IMR-90 (cell line): ENCODE measurements around the gene PTPMT1. TPM values are rescaled to one million over a fixed set of nuclear protein-coding genes. Genes with fewer than 3 reads are reported as not detected.

Source experiments
- ATAC-seq: fragments of 200-7000 bp; cut with Tn5 transposase; 2 replicates; pipeline ENCODE4 v1.9.1; 2020; ENCODE audit warnings: low read depth, mild to moderate bottlenecking, moderate library complexity
- BruUV-seq: library from RNA; stranded (reverse); fragments of 400-500 nt; replicated peaks from 2 replicates; lab custom pipeline; 2021; lab: Mats Ljungman, UMichigan
- CTCF ChIA-PET: fragments of 300-600 bp; formaldehyde crosslinking; extraction: SDS; loops from one replicate; lab custom pipeline; 2021; ENCODE audit warnings: antibody characterized with exemption; lab: Yijun Ruan, JAX
- POLR2A ChIA-PET: fragments of 300-600 bp; sonication (Branson Sonifier 250); formaldehyde crosslinking; loops from one replicate; lab custom pipeline; 2022; ENCODE audit warnings: antibody characterized with exemption; ENCODE audit not compliant: unreplicated experiment; lab: Charles Lee
- DNase-seq: peaks from one replicate; pipeline ENCODE4 v3.0.0; 2013
- H2AFZ ChIP-seq: replicated peaks from 2 replicates; pipeline ENCODE3; 2013; ENCODE audit warnings: low read length, mild to moderate bottlenecking; ENCODE audit not compliant: poor library complexity
- H2AK5ac ChIP-seq: 2 replicates; pipeline ENCODE4 v1.6.1; 2013; ENCODE audit warnings: low read depth, low read length, inconsistent platforms
- H2AK9ac ChIP-seq: replicated peaks from 2 replicates; pipeline ENCODE3; 2013; ENCODE audit warnings: mild to moderate bottlenecking, low read depth, low read length, moderate library complexity; ENCODE audit not compliant: poor library complexity
- H2BK120ac ChIP-seq: 2 replicates; pipeline ENCODE4 v1.6.1; 2013; ENCODE audit warnings: low read depth, low read length, inconsistent platforms
- H2BK15ac ChIP-seq: 3 replicates; pipeline ENCODE4 v1.6.1; 2013; ENCODE audit warnings: low read depth, low read length, inconsistent platforms
- H2BK20ac ChIP-seq: 2 replicates; pipeline ENCODE4 v1.6.1; 2013; ENCODE audit warnings: low read depth, mild to moderate bottlenecking, inconsistent platforms, low read length, moderate library complexity
- H2BK5ac ChIP-seq: 2 replicates; pipeline ENCODE4 v1.6.1; 2013; ENCODE audit warnings: mild to moderate bottlenecking, low read depth, low read length, inconsistent platforms; ENCODE audit not compliant: poor library complexity, severe bottlenecking
- H3K14ac ChIP-seq: replicated peaks from 2 replicates; pipeline ENCODE4 v1.6.1; 2013; ENCODE audit warnings: low read depth, low read length, inconsistent platforms
- H3K18ac ChIP-seq: 2 replicates; pipeline ENCODE4 v1.6.1; 2013; ENCODE audit warnings: low read depth, low read length, control low read depth
- H3K23ac ChIP-seq: 2 replicates; pipeline ENCODE4 v1.6.1; 2013; ENCODE audit warnings: low read depth, low read length, inconsistent platforms
- H3K27ac ChIP-seq: 2 replicates; pipeline ENCODE4 v1.5.1; 2013; ENCODE audit warnings: mild to moderate bottlenecking, control low read depth, low read length; ENCODE audit not compliant: insufficient read depth
- H3K27me3 ChIP-seq: 2 replicates; pipeline ENCODE4 v1.6.1; 2013; ENCODE audit warnings: low read length; ENCODE audit not compliant: control insufficient read depth, insufficient read depth
- H3K36me3 ChIP-seq: 2 replicates; pipeline ENCODE4 v1.6.1; 2013; ENCODE audit warnings: low read length, mixed read lengths; ENCODE audit not compliant: control insufficient read depth, insufficient read depth
- H3K4ac ChIP-seq: 2 replicates; pipeline ENCODE4 v1.6.1; 2013; ENCODE audit warnings: low read depth, low read length, inconsistent platforms
- H3K4me1 ChIP-seq: 2 replicates; pipeline ENCODE4 v1.6.1; 2013; ENCODE audit warnings: low read length, mixed read lengths; ENCODE audit not compliant: control insufficient read depth, insufficient read depth
- H3K4me2 ChIP-seq: 2 replicates; pipeline ENCODE4 v1.6.1; 2013; ENCODE audit warnings: low read depth, mild to moderate bottlenecking, control low read depth, low read length, moderate library complexity
- H3K4me3 ChIP-seq: 2 replicates; pipeline ENCODE4 v1.5.1; 2013; ENCODE audit warnings: low read depth, mild to moderate bottlenecking, control low read depth, low read length, moderate library complexity; ENCODE audit not compliant: insufficient read depth
- H3K56ac ChIP-seq: 2 replicates; pipeline ENCODE4 v1.6.1; 2013; ENCODE audit warnings: low read length, inconsistent platforms; ENCODE audit not compliant: insufficient read depth; ENCODE audit errors: extremely low read depth
- H3K79me1 ChIP-seq, 2 experiments: 2 replicates each; pipeline ENCODE4 v1.6.1; 2013; ENCODE audit warnings: low read length in 2 of 2, inconsistent platforms in 1 of 2, low read depth in 1 of 2
- H3K9ac ChIP-seq: 2 replicates; pipeline ENCODE4 v1.6.1; 2013; ENCODE audit warnings: low read depth, low read length, control low read depth
- H3K9me1 ChIP-seq: 2 replicates; pipeline ENCODE4 v1.6.1; 2013; ENCODE audit warnings: low read length, inconsistent platforms; ENCODE audit not compliant: insufficient read depth
- H3K9me3 ChIP-seq: 2 replicates; pipeline ENCODE4 v1.6.1; 2013; ENCODE audit warnings: low read length; ENCODE audit not compliant: control insufficient read depth, insufficient read depth
- H4K20me1 ChIP-seq: 2 replicates; pipeline ENCODE4 v1.6.1; 2013; ENCODE audit warnings: low read length, inconsistent platforms; ENCODE audit not compliant: insufficient read depth
- H4K5ac ChIP-seq: 2 replicates; pipeline ENCODE4 v1.6.1; 2013; ENCODE audit warnings: mild to moderate bottlenecking, low read depth, low read length, control low read depth
- H4K8ac ChIP-seq, 2 experiments: 2 replicates each; pipeline ENCODE4 v1.6.1; 2013; ENCODE audit warnings: low read depth in 2 of 2, low read length in 2 of 2, control low read depth in 1 of 2, inconsistent platforms in 1 of 2
- H4K91ac ChIP-seq: 2 replicates; pipeline ENCODE4 v1.6.1; 2013; ENCODE audit warnings: low read depth, low read length, inconsistent platforms; ENCODE audit not compliant: insufficient read depth
- BHLHE40 ChIP-seq: fragments of 150-350 bp; IDR thresholded peaks from 2 replicates; pipeline ENCODE4 v1.6.1; 2016; ENCODE audit warnings: mild to moderate bottlenecking, low read depth, low read length
- CEBPB ChIP-seq: IDR thresholded peaks from 2 replicates; pipeline ENCODE4 v1.6.1; 2012; ENCODE audit warnings: low read depth, low read length, improper control_type of control experiment
- CHD1 ChIP-seq: IDR thresholded peaks from 2 replicates; pipeline ENCODE4 v1.6.1; 2012; ENCODE audit warnings: low read depth, low read length, improper control_type of control experiment
- ELK1 ChIP-seq: fragments of 150-350 bp; IDR thresholded peaks from 2 replicates; pipeline ENCODE4 v1.6.1; 2016; ENCODE audit warnings: low read depth, mild to moderate bottlenecking, low read length, moderate library complexity, borderline replicate concordance
- FOS ChIP-seq: fragments of 150-350 bp; IDR thresholded peaks from 2 replicates; pipeline ENCODE4 v1.6.1; 2016; ENCODE audit warnings: low read depth, low read length
- POLR2A ChIP-seq: IDR thresholded peaks from 2 replicates; pipeline ENCODE4 v1.6.1; 2012; ENCODE audit warnings: mild to moderate bottlenecking, low read depth, low read length
- RCOR1 ChIP-seq: IDR thresholded peaks from 2 replicates; pipeline ENCODE4 v1.6.1; 2012; ENCODE audit warnings: mild to moderate bottlenecking, low read length, improper control_type of control experiment; ENCODE audit not compliant: insufficient replicate concordance
- RFX5 ChIP-seq: IDR thresholded peaks from 2 replicates; pipeline ENCODE4 v1.8.0; 2012; ENCODE audit warnings: low read depth, mild to moderate bottlenecking, low read length, moderate library complexity
- SMC3 ChIP-seq: fragments of 150-350 bp; IDR thresholded peaks from 2 replicates; pipeline ENCODE4 v1.6.1; 2016; ENCODE audit warnings: low read depth, mild to moderate bottlenecking, antibody characterized with exemption, low read length, moderate library complexity
- WGBS, 2 experiments: methylation state at CpG; one replicate each; pipeline versions ENCODE4 v1.1.5 to v1.1.7; 2013; ENCODE audit warnings: missing lambda C conversion rate in 2 of 2; ENCODE audit not compliant: insufficient read length in 1 of 2; ENCODE audit errors: extremely low coverage in 2 of 2; 5-methylcytosine and 5-hydroxymethylcytosine counted together
- dilution Hi-C: fragments of 300-500 bp; cut with HindIII; formaldehyde crosslinking; loops from one replicate; pipeline ENCODE4 v1.14.3; 2018; ENCODE audit warnings: low sequenced_read_pairs; ENCODE audit not compliant: unreplicated experiment
- in situ Hi-C: fragments of 300-500 bp; cut with MboI; formaldehyde crosslinking; loops from 3 replicates; pipeline ENCODE4 v1.14.3; 2019; ENCODE audit warnings: low sequenced_read_pairs, inconsistent platforms, mixed read lengths
- intact Hi-C: fragments of 100-400 bp; cut with micrococcal nuclease; formaldehyde crosslinking; loops from 2 replicates; pipeline ENCODE4 v1.10.0; 2022
- polyA plus RNA-seq, 3 experiments: library from polyadenylated mRNA; depleted of rRNA; stranded (reverse); fragments of >200 nt; gene quantifications; 2 replicates each; pipeline ENCODE4 v1.2.3, GENCODE V29; 2012; ENCODE audit warnings: low replicate concordance in 1 of 3
- total RNA-seq: library from RNA; depleted of rRNA; stranded (reverse); fragments of >200 nt; gene quantifications from 2 replicates; pipeline ENCODE4 v1.2.3, GENCODE V29; 2012

The PTPMT1 gene
- total and polyA plus RNA-seq, 2 of the 4 experiments (the other 2 are of a cell fraction), result 51.6 to 55.0 TPM

DNA sequence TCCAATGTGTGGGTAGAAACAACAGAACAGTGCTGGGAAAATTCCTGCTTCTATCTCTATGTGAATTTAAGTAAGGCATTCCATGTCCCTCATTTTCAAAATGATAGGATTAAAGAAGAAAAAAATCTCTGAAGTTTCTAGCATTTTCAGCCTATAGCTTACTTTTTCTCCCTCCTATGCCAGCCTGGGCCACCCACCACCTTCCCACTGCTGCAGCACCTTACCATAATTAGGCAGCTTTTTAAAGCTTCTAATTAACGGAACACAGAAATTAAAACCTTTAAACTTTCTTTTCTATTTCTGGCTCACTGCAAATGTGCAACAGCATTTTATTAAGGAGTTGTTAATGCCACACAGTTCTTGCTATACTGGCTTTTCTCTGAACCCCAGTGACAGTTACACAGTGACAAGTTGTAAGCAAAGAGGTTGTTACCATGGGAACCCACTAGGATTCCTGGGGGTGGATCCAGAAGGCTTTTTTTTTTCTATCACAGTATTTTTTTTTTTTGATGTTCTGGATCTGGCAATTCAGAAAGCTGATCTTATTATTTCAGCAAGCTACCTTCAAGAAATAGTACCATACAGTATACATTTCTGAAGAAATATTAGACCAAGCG lies 32.7 kb upstream of the PTPMT1 start:
- no peak overlapping the region for H3K23ac ChIP-seq
- no peak for TF ChIP-seq BHLHE40
- no peak for TF ChIP-seq RFX5
- TF ChIP-seq SMC3, result no peak
- no peak for TF ChIP-seq RCOR1
- TF ChIP-seq POLR2A, result no peak
- no peak for TF ChIP-seq CEBPB
- no peak for TF ChIP-seq FOS
- TF ChIP-seq CHD1, result no peak
- TF ChIP-seq ELK1, result no peak
- no peak overlapping the region for H2BK5ac ChIP-seq
- H3K18ac ChIP-seq, result no peak overlapping the region
- H2AFZ ChIP-seq, result no peak overlapping the region
- no peak overlapping the region for H3K4ac ChIP-seq
- DNase-seq (peak; percentile 31), ATAC-seq (no peak)
- no peak overlapping the region; the same call in 1 of the 2 replicates for H2AK5ac ChIP-seq
- no peak overlapping the region for H2BK15ac ChIP-seq
- no peaks in the 10 kb centered on the region for H3K27me3 ChIP-seq
- no peak overlapping the region for H3K56ac ChIP-seq
- POLR2A ChIA-PET, result interaction anchor here (0.6 kb wide), 1 partner anchor 32 kb away, joined by 4 read pairs; no protein-coding TSS in a partner anchor
- no peak overlapping the region for H2BK120ac ChIP-seq
- no peak overlapping the region for H3K27ac ChIP-seq
- 0 out of 2 replicates have a peak, but pooled peaks cover 6% of the 10 kb centered on the region for H3K9me1 ChIP-seq
- H3K79me1 ChIP-seq, result peaks cover 3 to 77% of the 10 kb centered on the region in 2 experiments; a peak in 3 of 4 replicates
- peaks cover 97% of the 10 kb centered on the region for H4K20me1 ChIP-seq
- intact Hi-C loops (loop anchor here (10.0 kb wide), 1 partner anchor 48 kb away; no protein-coding TSS in a partner anchor), dilution Hi-C loops (no loop called here), in situ Hi-C loops (no loop called here)
- no peak overlapping the region for H3K14ac ChIP-seq
- no peak overlapping the region for H2BK20ac ChIP-seq
- H4K8ac ChIP-seq, result no peak overlapping the region
- H4K5ac ChIP-seq, result no peak overlapping the region
- H4K91ac ChIP-seq, result no peak overlapping the region
- peaks cover 9% of the 10 kb centered on the region for H3K4me1 ChIP-seq
- no TSS peak for BruUV-seq
- no peak overlapping the region for H3K9ac ChIP-seq
- no peak overlapping the region for H3K4me3 ChIP-seq
- no peaks in the 10 kb centered on the region for H3K9me3 ChIP-seq
- no CpG with 5 or more reads among the region's 2 CpGs for WGBS, 2 experiments
- CTCF ChIA-PET, result interaction anchor here (1.4 kb wide), 1 partner anchor 10 kb away, joined by 6 read pairs; no protein-coding TSS in a partner anchor
- H3K36me3 ChIP-seq, result no peaks in the 10 kb centered on the region; the same call in none of the 2 replicates
- H2AK9ac ChIP-seq, result no peak overlapping the region
- H3K4me2 ChIP-seq, result no peak overlapping the region
